GM23338 (cell line): ENCODE data around the gene WDR37. TPM values are rescaled to one million over a fixed set of nuclear protein-coding genes. Genes with fewer than 3 reads are reported as not detected.

Source experiments
- ATAC-seq: fragments of 200-7000 bp; cut with Tn5 transposase; 3 replicates; pipeline ENCODE4 v1.9.1; 2020
- DNase-seq: peaks from one replicate; pipeline ENCODE4 v3.0.0-alpha.2; 2015; ENCODE audit warnings: low spot score
- H2AFZ ChIP-seq: fragments of 200-600 bp; sonication (generic); 2 replicates; pipeline ENCODE4 v1.8.0; 2016; ENCODE audit warnings: antibody characterized with exemption, mild to moderate bottlenecking, moderate library complexity
- H3F3A ChIP-seq: fragments of 200-600 bp; sonication (generic); replicated peaks from 2 replicates; pipeline ENCODE4 v1.8.0; 2017; ENCODE audit warnings: antibody characterized with exemption, mixed run types, low read depth
- H3K27ac ChIP-seq: fragments of 200-600 bp; sonication (generic); 2 replicates; pipeline ENCODE4 v1.6.1; 2016; ENCODE audit warnings: low read depth
- H3K27me3 ChIP-seq: fragments of 200-600 bp; sonication (generic); 2 replicates; pipeline ENCODE4 v1.8.0; 2016; ENCODE audit warnings: mild to moderate bottlenecking, mixed run types, moderate library complexity; ENCODE audit not compliant: insufficient read depth
- H3K36me3 ChIP-seq: fragments of 200-600 bp; sonication (generic); 2 replicates; pipeline ENCODE4 v1.8.0; 2016; ENCODE audit warnings: mild to moderate bottlenecking; ENCODE audit not compliant: insufficient read depth
- H3K4me1 ChIP-seq: fragments of 200-600 bp; sonication (generic); 2 replicates; pipeline ENCODE4 v1.8.0; 2016; ENCODE audit warnings: mild to moderate bottlenecking, moderate library complexity; ENCODE audit not compliant: insufficient read depth
- H3K4me2 ChIP-seq: fragments of 200-600 bp; sonication (generic); 2 replicates; pipeline ENCODE4 v1.7.1; 2017; ENCODE audit warnings: mixed run types
- H3K4me3 ChIP-seq: fragments of 200-600 bp; sonication (generic); 2 replicates; pipeline ENCODE4 v1.6.1; 2016; ENCODE audit warnings: mixed run types
- H3K79me2 ChIP-seq: fragments of 200-600 bp; sonication (generic); replicated peaks from 2 replicates; pipeline ENCODE4 v1.8.0; 2017; ENCODE audit warnings: mild to moderate bottlenecking; ENCODE audit not compliant: insufficient read depth
- H3K9me2 ChIP-seq: fragments of 200-600 bp; sonication (generic); 2 replicates; pipeline ENCODE4 v1.8.0; 2017; ENCODE audit not compliant: insufficient read depth
- H4K20me1 ChIP-seq: fragments of 200-600 bp; sonication (generic); replicated peaks from 2 replicates; pipeline ENCODE4 v1.8.0; 2017; ENCODE audit warnings: mild to moderate bottlenecking; ENCODE audit not compliant: insufficient read depth
- H3K27ac Mint-ChIP-seq: 2 replicates; pipeline ENCODE4 v1.8.0; 2020; ENCODE audit warnings: inconsistent platforms, mild to moderate bottlenecking, moderate library complexity, mixed read lengths
- H3K27me3 Mint-ChIP-seq: 3 replicates; pipeline ENCODE4 v1.8.0; 2022; ENCODE audit warnings: low read depth, mild to moderate bottlenecking, moderate library complexity, mixed read lengths, inconsistent platforms; ENCODE audit not compliant: insufficient read depth, poor library complexity
- H3K36me3 Mint-ChIP-seq: 3 replicates; pipeline ENCODE4 v1.8.0; 2021; ENCODE audit warnings: low read depth, mild to moderate bottlenecking, inconsistent platforms, moderate library complexity, mixed read lengths
- H3K4me1 Mint-ChIP-seq: 3 replicates; pipeline ENCODE4 v1.8.0; 2020; ENCODE audit warnings: mild to moderate bottlenecking, inconsistent platforms, mixed read lengths
- H3K4me3 Mint-ChIP-seq: 3 replicates; pipeline ENCODE4 v1.8.0; 2021; ENCODE audit warnings: moderate library complexity, mild to moderate bottlenecking, inconsistent platforms, mixed read lengths
- H3K9me3 Mint-ChIP-seq: 3 replicates; pipeline ENCODE4 v1.8.0; 2020; ENCODE audit warnings: moderate library complexity, mild to moderate bottlenecking, inconsistent platforms, mixed read lengths
- CREB1 ChIP-seq: fragments of 250-450 bp; sonication (Bioruptor Pico); IDR thresholded peaks from 2 replicates; pipeline ENCODE4 v1.5.0; 2020; ENCODE audit warnings: low read depth, mild to moderate bottlenecking, moderate library complexity
- CTCF ChIP-seq, 2 experiments: fragments of 200-600 bp in 1 of 2; sonication (generic) in 1 of 2; conservative IDR thresholded peaks; 2 replicates each; pipeline versions ENCODE4 v1.5.1 to v1.6.1; 2016 to 2017; ENCODE audit warnings: antibody characterized with exemption in 2 of 2, low read depth in 2 of 2, mild to moderate bottlenecking in 2 of 2, moderate library complexity in 1 of 2
- EZH2phosphoT487 ChIP-seq: fragments of 200-600 bp; sonication (generic); IDR thresholded peaks from one replicate; pipeline ENCODE4 v1.8.1; 2018; ENCODE audit warnings: antibody characterized with exemption; ENCODE audit not compliant: unreplicated experiment
- NANOG ChIP-seq: IDR thresholded peaks from 2 replicates; pipeline ENCODE4 v1.6.1; 2016; ENCODE audit warnings: antibody characterized with exemption, borderline replicate concordance
- POLR2AphosphoS5 ChIP-seq: IDR thresholded peaks from 2 replicates; pipeline ENCODE4 v1.6.1; 2016; ENCODE audit warnings: antibody characterized with exemption, low read depth
- REST ChIP-seq: IDR thresholded peaks from one replicate; pipeline ENCODE4 v1.6.1; 2018; ENCODE audit warnings: antibody characterized with exemption; ENCODE audit not compliant: unreplicated experiment
- ZNF114 ChIP-seq: fragments of 250-450 bp; sonication (Bioruptor Pico); IDR thresholded peaks from 2 replicates; pipeline ENCODE4 v1.5.0; 2020; ENCODE audit warnings: mild to moderate bottlenecking, moderate library complexity
- ZNF462 ChIP-seq: fragments of 250-450 bp; sonication (Bioruptor Pico); IDR thresholded peaks from 2 replicates; pipeline ENCODE4 v1.5.0; 2020; ENCODE audit warnings: mild to moderate bottlenecking, moderate library complexity
- polyA plus RNA-seq: library from polyadenylated mRNA; unstranded; fragments of >200 nt; fragmentation: Nextera tagmentation; extraction: Ambion mirVana; gene quantifications from 2 replicates; pipeline ENCODE4 v1.2.1, GENCODE V29; 2016
- total RNA-seq: library from RNA; depleted of rRNA; stranded (reverse); fragments of >200 nt; shearing (Covaris generic); gene quantifications from 2 replicates; pipeline ENCODE4 v1.2.3, GENCODE V29; 2014
- TF ChIP-seq, protein P1 (sequence below): IDR thresholded peaks from 2 replicates; pipeline ENCODE4 v1.6.1; 2016; ENCODE audit warnings: antibody characterized with exemption

WDR37 gene
- total and polyA plus RNA-seq, 2 experiments from 2014 or later = 6.0 to 10.2 TPM

GRCh38 chr10:1068380-1069361, 12.5 kb downstream of the WDR37 start (continued):
- no peak for TF ChIP-seq REST
- TF ChIP-seq POLR2AphosphoS5 = no peak
- no peak for TF ChIP-seq NANOG
- no peak for TF ChIP-seq EZH2phosphoT487
- no peak for TF ChIP-seq CREB1 (CRISPR knock-in tag)
- no peak for TF ChIP-seq ZNF114 (CRISPR knock-in tag)
- TF ChIP-seq, protein P1, sequence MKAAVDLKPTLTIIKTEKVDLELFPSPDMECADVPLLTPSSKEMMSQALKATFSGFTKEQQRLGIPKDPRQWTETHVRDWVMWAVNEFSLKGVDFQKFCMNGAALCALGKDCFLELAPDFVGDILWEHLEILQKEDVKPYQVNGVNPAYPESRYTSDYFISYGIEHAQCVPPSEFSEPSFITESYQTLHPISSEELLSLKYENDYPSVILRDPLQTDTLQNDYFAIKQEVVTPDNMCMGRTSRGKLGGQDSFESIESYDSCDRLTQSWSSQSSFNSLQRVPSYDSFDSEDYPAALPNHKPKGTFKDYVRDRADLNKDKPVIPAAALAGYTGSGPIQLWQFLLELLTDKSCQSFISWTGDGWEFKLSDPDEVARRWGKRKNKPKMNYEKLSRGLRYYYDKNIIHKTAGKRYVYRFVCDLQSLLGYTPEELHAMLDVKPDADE = no peak
- TF ChIP-seq CTCF (conservative IDR thresholded peaks at IDR 0.05; ENCODE audit: low read depth in 2 of 2) = no peak

GRCh38 chr10:1070919-1071318, 14.7 kb downstream of the WDR37 start:
- Mint-ChIP-seq H3K4me3 (no peak overlapping the region), H3K27ac (peak overlapping the region; percentile 19; the same call in 1 of the 2 replicates), H3K27me3 (peaks cover 2% of the 10 kb centered on the region), H3K36me3 (peaks cover 8% of the 10 kb centered on the region), H3K9me3 (no peaks in the 10 kb centered on the region), H3K4me1 (peaks cover 4% of the 10 kb centered on the region; the same call in 2 of the 3 replicates)
- Histone ChIP-seq H3K79me2 (peaks cover 10% of the 10 kb centered on the region), H3K4me1 (no peaks in the 10 kb centered on the region; the same call in 1 of the 2 replicates), H3K27ac (no peak overlapping the region), H2AFZ (no peak overlapping the region), H3K27me3 (no peaks in the 10 kb centered on the region), H3F3A (no peaks in the 10 kb centered on the region), H3K4me2 (no peak overlapping the region), H3K36me3 (no peaks in the 10 kb centered on the region), H3K9me2 (no peaks in the 10 kb centered on the region), H3K4me3 (no peak overlapping the region), H4K20me1 (peaks cover 7% of the 10 kb centered on the region; the same call in 1 of the 2 replicates)
- ATAC-seq (peak; percentile 76), DNase-seq (peak; percentile 57)
- no peak for TF ChIP-seq ZNF462 (CRISPR knock-in tag)
